Panc1 (cell line): ENCODE data around the gene FSTL5. TPM values are rescaled to one million over a fixed set of nuclear protein-coding genes. Genes with fewer than 3 reads are reported as not detected.

Experiments
- ATAC-seq: fragments of 200-7000 bp; cut with Tn5 transposase; 2 replicates; pipeline ENCODE4 v1.9.1; 2020; ENCODE audit warnings: mild to moderate bottlenecking, moderate library complexity
- BruUV-seq: library from RNA; stranded (reverse); fragments of 400-500 nt; replicated peaks from 2 replicates; lab custom pipeline; 2021; lab: Mats Ljungman, UMichigan
- CTCF ChIA-PET: fragments of 300-600 bp; sonication (Branson Sonifier 250); formaldehyde crosslinking; loops from one replicate; lab custom pipeline; 2022; ENCODE audit warnings: antibody characterized with exemption; lab: Charles Lee
- POLR2A ChIA-PET: fragments of 300-600 bp; sonication (Branson Sonifier 250); formaldehyde crosslinking; loops from one replicate; lab custom pipeline; 2022; ENCODE audit warnings: antibody characterized with exemption; lab: Charles Lee
- DNase-seq: peaks from one replicate; pipeline ENCODE4 v3.0.0-alpha.2; 2010; ENCODE audit warnings: low read depth, low spot score
- H3K27ac ChIP-seq: 2 replicates; pipeline ENCODE4 v1.5.1; 2011; ENCODE audit warnings: mild to moderate bottlenecking, low read length, inconsistent platforms
- H3K27me3 ChIP-seq: fragments of 200-500 bp; sonication (Bioruptor generic); 2 replicates; pipeline ENCODE4 v1.6.0; 2014; ENCODE audit warnings: low read length, inconsistent platforms; ENCODE audit not compliant: control insufficient read depth, insufficient read depth
- H3K36me3 ChIP-seq: fragments of 200-500 bp; sonication (Bioruptor generic); 2 replicates; pipeline ENCODE4 v1.5.1; 2014; ENCODE audit warnings: inconsistent platforms, mild to moderate bottlenecking, low read length, moderate library complexity; ENCODE audit not compliant: control insufficient read depth, insufficient read depth
- H3K4me1 ChIP-seq: 2 replicates; pipeline ENCODE4 v1.5.1; 2011; ENCODE audit warnings: inconsistent platforms, mild to moderate bottlenecking, low read length, moderate library complexity; ENCODE audit not compliant: control insufficient read depth, insufficient read depth
- H3K4me3 ChIP-seq, 2 experiments: 2 replicates each; pipeline ENCODE4 v1.5.1; 2011 to 2012; ENCODE audit warnings: low read depth in 2 of 2, low read length in 2 of 2, mild to moderate bottlenecking in 2 of 2, inconsistent platforms in 1 of 2, moderate library complexity in 1 of 2
- H3K9me3 ChIP-seq: fragments of 200-500 bp; sonication (Bioruptor generic); 2 replicates; pipeline ENCODE4 v1.5.1; 2014; ENCODE audit warnings: low read depth, mild to moderate bottlenecking, inconsistent platforms, low read length, moderate library complexity; ENCODE audit not compliant: control insufficient read depth, insufficient read depth
- POLR2AphosphoS5 ChIP-seq: IDR thresholded peaks from 2 replicates; pipeline ENCODE4 v1.6.1; 2012; ENCODE audit warnings: mild to moderate bottlenecking, low read depth, low read length, moderate library complexity
- SIN3A ChIP-seq: IDR thresholded peaks from 2 replicates; pipeline ENCODE4 v1.6.1; 2012; ENCODE audit warnings: low read depth, mild to moderate bottlenecking, low read length, moderate library complexity, borderline replicate concordance; ENCODE audit not compliant: insufficient read depth
- TCF7L2 ChIP-seq: IDR thresholded peaks from 2 replicates; pipeline ENCODE4 v1.6.1; 2011; ENCODE audit warnings: mild to moderate bottlenecking, low read depth, low read length, inconsistent platforms
- in situ Hi-C: cut with HindIII; loops from 2 replicates; pipeline ENCODE4 v1.10.0; 2016; ENCODE audit warnings: low sequenced_read_pairs, low pct_unique_long_range_greater_than_20kb
- intact Hi-C: fragments of 100-400 bp; cut with micrococcal nuclease; formaldehyde crosslinking; loops from one replicate; pipeline ENCODE4 v1.10.0; 2022; ENCODE audit not compliant: unreplicated experiment
- total RNA-seq: library from RNA; stranded (reverse); gene quantifications from one replicate; pipeline ENCODE4 v1.2.1, GENCODE V29; 2021; ENCODE audit not compliant: unreplicated experiment
- TF ChIP-seq, protein P1 (sequence below): fragments of 450-650 bp; IDR thresholded peaks from 2 replicates; pipeline ENCODE4 v1.5.1; 2017; ENCODE audit warnings: mild to moderate bottlenecking
- TF ChIP-seq, protein P2 (sequence below), 2 experiments: IDR thresholded peaks; 2 replicates each; pipeline ENCODE4 v1.6.1; 2011 to 2012; ENCODE audit warnings: low read depth in 2 of 2, control low read depth in 1 of 2, low read length in 1 of 2, mild to moderate bottlenecking in 1 of 2, moderate library complexity in 1 of 2; ENCODE audit not compliant: insufficient read depth in 1 of 2

The FSTL5 gene
- total RNA-seq, 1 experiment from 2014 or later: 0.67 TPM

DNA sequence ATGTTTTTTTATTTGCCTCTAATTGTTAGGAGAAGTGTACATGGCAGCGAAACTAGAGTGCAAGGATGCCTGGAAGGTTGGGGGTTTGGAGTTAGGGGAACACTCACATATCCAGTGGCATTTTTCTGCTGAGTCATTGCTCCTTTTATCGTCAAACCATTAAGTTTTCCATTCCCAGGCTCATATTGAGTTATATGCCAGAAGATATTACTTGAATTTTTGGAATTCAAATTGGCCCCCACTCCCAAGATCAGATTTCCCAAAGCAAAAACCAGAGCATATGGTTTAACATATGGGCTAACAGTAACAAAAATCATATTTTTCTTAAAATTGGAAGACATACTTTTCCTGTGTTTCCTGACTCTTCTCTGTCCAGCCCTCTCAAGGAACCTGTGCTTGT, 152.7 kb downstream of the FSTL5 start:
- Histone ChIP-seq H3K9me3 (no peaks in the 10 kb centered on the region), H3K27ac (no peak overlapping the region), H3K4me3 (no peak overlapping the region), H3K27me3 (no peaks in the 10 kb centered on the region), H3K4me1 (no peaks in the 10 kb centered on the region), H3K36me3 (no peaks in the 10 kb centered on the region)
- no TSS peak for BruUV-seq
- intact Hi-C loops: no loop called here
- in situ Hi-C loops: no loop called here
- CTCF ChIA-PET: no interaction called here
- no peak for TF ChIP-seq TCF7L2
- TF ChIP-seq, protein P1, sequence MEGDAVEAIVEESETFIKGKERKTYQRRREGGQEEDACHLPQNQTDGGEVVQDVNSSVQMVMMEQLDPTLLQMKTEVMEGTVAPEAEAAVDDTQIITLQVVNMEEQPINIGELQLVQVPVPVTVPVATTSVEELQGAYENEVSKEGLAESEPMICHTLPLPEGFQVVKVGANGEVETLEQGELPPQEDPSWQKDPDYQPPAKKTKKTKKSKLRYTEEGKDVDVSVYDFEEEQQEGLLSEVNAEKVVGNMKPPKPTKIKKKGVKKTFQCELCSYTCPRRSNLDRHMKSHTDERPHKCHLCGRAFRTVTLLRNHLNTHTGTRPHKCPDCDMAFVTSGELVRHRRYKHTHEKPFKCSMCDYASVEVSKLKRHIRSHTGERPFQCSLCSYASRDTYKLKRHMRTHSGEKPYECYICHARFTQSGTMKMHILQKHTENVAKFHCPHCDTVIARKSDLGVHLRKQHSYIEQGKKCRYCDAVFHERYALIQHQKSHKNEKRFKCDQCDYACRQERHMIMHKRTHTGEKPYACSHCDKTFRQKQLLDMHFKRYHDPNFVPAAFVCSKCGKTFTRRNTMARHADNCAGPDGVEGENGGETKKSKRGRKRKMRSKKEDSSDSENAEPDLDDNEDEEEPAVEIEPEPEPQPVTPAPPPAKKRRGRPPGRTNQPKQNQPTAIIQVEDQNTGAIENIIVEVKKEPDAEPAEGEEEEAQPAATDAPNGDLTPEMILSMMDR: no peak
- TF ChIP-seq, protein P2, sequence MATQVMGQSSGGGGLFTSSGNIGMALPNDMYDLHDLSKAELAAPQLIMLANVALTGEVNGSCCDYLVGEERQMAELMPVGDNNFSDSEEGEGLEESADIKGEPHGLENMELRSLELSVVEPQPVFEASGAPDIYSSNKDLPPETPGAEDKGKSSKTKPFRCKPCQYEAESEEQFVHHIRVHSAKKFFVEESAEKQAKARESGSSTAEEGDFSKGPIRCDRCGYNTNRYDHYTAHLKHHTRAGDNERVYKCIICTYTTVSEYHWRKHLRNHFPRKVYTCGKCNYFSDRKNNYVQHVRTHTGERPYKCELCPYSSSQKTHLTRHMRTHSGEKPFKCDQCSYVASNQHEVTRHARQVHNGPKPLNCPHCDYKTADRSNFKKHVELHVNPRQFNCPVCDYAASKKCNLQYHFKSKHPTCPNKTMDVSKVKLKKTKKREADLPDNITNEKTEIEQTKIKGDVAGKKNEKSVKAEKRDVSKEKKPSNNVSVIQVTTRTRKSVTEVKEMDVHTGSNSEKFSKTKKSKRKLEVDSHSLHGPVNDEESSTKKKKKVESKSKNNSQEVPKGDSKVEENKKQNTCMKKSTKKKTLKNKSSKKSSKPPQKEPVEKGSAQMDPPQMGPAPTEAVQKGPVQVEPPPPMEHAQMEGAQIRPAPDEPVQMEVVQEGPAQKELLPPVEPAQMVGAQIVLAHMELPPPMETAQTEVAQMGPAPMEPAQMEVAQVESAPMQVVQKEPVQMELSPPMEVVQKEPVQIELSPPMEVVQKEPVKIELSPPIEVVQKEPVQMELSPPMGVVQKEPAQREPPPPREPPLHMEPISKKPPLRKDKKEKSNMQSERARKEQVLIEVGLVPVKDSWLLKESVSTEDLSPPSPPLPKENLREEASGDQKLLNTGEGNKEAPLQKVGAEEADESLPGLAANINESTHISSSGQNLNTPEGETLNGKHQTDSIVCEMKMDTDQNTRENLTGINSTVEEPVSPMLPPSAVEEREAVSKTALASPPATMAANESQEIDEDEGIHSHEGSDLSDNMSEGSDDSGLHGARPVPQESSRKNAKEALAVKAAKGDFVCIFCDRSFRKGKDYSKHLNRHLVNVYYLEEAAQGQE (IDR thresholded peaks at IDR 0.05; ENCODE audit: insufficient read depth in 1 of 2, low read depth in 2 of 2, low read length in 1 of 2): no peak
- no peak for TF ChIP-seq SIN3A
- TF ChIP-seq POLR2AphosphoS5: no peak
- ATAC-seq (no peak), DNase-seq (no peak)
- POLR2A ChIA-PET: no interaction called here

DNA sequence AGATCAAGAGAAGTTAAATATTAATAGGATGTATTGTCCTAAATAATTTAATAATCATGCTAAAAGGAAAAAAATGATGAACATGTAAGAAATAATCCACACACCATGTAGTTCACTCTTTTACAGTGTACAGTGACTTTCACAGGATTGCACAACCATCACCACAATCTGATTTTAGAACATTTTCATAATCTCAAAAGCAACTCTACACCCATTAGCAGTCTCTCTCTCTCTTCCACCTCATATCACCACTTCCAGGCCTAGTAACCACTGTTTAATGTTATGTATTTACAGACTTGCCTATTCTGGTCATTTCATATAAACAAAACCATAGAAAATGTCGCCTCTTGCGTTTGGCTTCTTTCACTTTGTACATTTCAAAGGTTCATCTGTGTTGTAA, 153.4 kb downstream of the FSTL5 start:
- no peaks in the 10 kb centered on the region for H3K9me3 ChIP-seq
- intact Hi-C loops (no loop called here), in situ Hi-C loops (no loop called here)
- no TSS peak for BruUV-seq
- no peak overlapping the region for H3K4me3 ChIP-seq
- POLR2A ChIA-PET: no interaction called here
- CTCF ChIA-PET: no interaction called here
- H3K27ac ChIP-seq: no peak overlapping the region
- DNase-seq: no peak
- no peak for ATAC-seq
- no peaks in the 10 kb centered on the region for H3K27me3 ChIP-seq
- no peaks in the 10 kb centered on the region for H3K4me1 ChIP-seq
- TF ChIP-seq, protein P2 (IDR thresholded peaks at IDR 0.05; ENCODE audit: insufficient read depth in 1 of 2, low read depth in 2 of 2, low read length in 1 of 2): no peak
- no peaks in the 10 kb centered on the region for H3K36me3 ChIP-seq
